Stomach (tissue), 9 donors: ENCODE results near the gene AGAP1. TPM values are rescaled to one million over a fixed set of nuclear protein-coding genes. Genes with fewer than 3 reads are reported as not detected.

Experiments used
- DNase-seq, 2 donors: peaks; one replicate each; pipeline versions ENCODE4 v3.0.0 to v3.0.0-alpha.2; 2013 to 2019
- H3K27ac ChIP-seq, 5 donors: fragments of 200-600 bp in 4 of 5; sonication (generic) in 4 of 5; one replicate each; pipeline ENCODE4 v1.5.1; 2013 to 2019; ENCODE audit warnings: mild to moderate bottlenecking in 1 of 5, moderate library complexity in 1 of 5
- H3K27me3 ChIP-seq, 3 donors: fragments of 200-600 bp; sonication (generic); one replicate each; pipeline ENCODE4 v1.5.1; 2017 to 2019; ENCODE audit warnings: mixed run types in 1 of 3
- H3K36me3 ChIP-seq, 4 donors: fragments of 200-600 bp; sonication (generic); 1 replicate in 3 of 4; 2 replicates in 1 of 4; pipeline ENCODE4 v1.5.1; 2016 to 2019
- H3K4me1 ChIP-seq, 4 donors: fragments of 200-600 bp; sonication (generic); one replicate each; pipeline ENCODE4 v1.5.1; 2016 to 2019
- H3K4me3 ChIP-seq, 4 donors: fragments of 200-600 bp; sonication (generic) in 3 of 4; one replicate each; pipeline ENCODE4 v1.5.1; 2016 to 2019; ENCODE audit warnings: mild to moderate bottlenecking in 1 of 4
- H3K9me3 ChIP-seq, 4 donors: fragments of 200-600 bp; sonication (generic); one replicate each; pipeline ENCODE4 v1.5.1; 2016 to 2019
- EP300 ChIP-seq: sonication (generic); formaldehyde crosslinking; IDR thresholded peaks from one replicate; pipeline ENCODE4 v1.6.1; 2017; ENCODE audit warnings: antibody characterized with exemption
- POLR2A ChIP-seq, 4 donors: fragments of 450-650 bp; IDR thresholded peaks; one replicate each; pipeline ENCODE4 v1.6.1; 2016; ENCODE audit warnings: antibody characterized with exemption in 4 of 4, control low read depth in 2 of 4, mild to moderate bottlenecking in 1 of 4, moderate library complexity in 1 of 4
- POLR2AphosphoS5 ChIP-seq, 3 donors: sonication (generic); formaldehyde crosslinking; IDR thresholded peaks; one replicate each; pipeline ENCODE4 v1.6.1; 2016; ENCODE audit warnings: antibody characterized with exemption in 3 of 3
- WGBS, 5 donors: extraction: QIAGEN DNeasy Blood & Tissue Kit in 3 of 5; methylation state at CpG; one replicate each; pipeline versions ENCODE4 v1.1.5 to v1.1.7; 2013 to 2018; 5-methylcytosine and 5-hydroxymethylcytosine counted together
- intact Hi-C: fragments of 100-400 bp; cut with DNase I; formaldehyde crosslinking; loops from one replicate; pipeline ENCODE4 v1.15.1; 2023; ENCODE audit warnings: low total_unique reads
- polyA plus RNA-seq, 3 donors: library from polyadenylated mRNA; stranded (reverse); fragments of 200-250 nt; gene quantifications; one replicate each; pipeline ENCODE4 v1.2.3, GENCODE V29; 2013
- total RNA-seq, 5 donors: library from RNA; depleted of rRNA; stranded (reverse); fragments of >200 nt; gene quantifications; one replicate each; pipeline versions ENCODE4 v1.1.0 to v1.2.3, GENCODE V29; 2014 to 2016
- TF ChIP-seq, protein P1 (sequence below), 7 experiments: fragments of 450-650 bp in 4 of 7; fragments of 200-600 bp in 3 of 7; sonication (generic) in 3 of 7; IDR thresholded peaks; one replicate each; pipeline ENCODE4 v1.5.1; 2016 to 2019; ENCODE audit warnings: antibody characterized with exemption in 7 of 7, control low read depth in 2 of 7, mild to moderate bottlenecking in 1 of 7
- donor health status: healthy with polysubstance abuse.
- donor health status: Bipolar disorder and iron deficiency.
- donor health status: healthy.

AGAP1 gene
- total and polyA plus RNA-seq, 8 donors, result 4.2 to 139 (median 35.0) TPM

DNA sequence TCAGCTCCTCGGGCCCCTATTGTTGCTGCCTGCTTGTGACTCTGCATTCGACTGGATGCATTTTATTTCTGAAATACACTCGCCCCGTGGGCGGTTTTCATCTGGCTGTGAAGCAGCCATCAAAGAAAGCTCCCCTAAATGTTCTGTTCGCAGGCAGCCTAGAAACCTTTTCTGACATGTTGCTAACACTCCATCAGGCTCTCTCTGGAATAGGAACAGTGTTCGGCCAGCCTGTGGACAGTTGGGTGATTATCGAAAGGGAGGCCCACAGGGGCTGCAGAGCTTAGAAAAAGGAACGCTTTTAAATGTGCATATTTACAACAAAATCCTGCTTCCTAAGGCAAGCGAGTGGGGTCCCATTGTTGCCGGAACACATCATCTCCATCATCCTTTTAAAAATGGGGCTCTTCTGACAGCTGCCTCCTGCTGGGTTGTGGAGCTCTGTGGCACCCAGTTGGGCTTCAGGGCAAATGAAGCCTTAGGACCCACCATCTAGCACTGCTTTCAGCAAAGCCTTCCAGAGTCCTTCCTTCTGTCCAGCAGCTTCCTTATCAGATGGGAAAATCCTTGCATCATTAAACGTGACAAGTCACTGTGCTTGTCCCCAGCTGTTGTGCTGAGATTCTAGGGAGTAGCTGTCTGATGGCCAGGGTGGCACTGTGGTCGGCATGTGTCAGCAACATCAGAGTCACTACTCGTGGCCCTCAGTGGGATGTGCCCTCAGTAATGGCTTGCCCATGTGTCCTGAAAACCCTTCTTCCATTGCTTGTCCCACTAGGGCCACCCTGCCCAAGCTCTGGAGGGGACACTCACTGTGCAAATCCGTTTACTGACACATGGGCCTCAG lies 571.7 kb downstream of the AGAP1 start:
- Histone ChIP-seq H3K4me1 (no peaks in the 10 kb centered on the region), H3K27me3 (no peaks in the 10 kb centered on the region), H3K27ac (no peak overlapping the region), H3K4me3 (no peak overlapping the region), H3K36me3 (peaks cover 0 to 16% (median 7%) of the 10 kb centered on the region in 4 donors), H3K9me3 (no peaks in the 10 kb centered on the region)
- no peak for DNase-seq
- intact Hi-C loops, result no loop called here
- WGBS, 5 donors, result 88 to 92% (median 90%) methylated on average over 12 to 15 of the region's 15 CpGs
- TF ChIP-seq POLR2AphosphoS5 (IDR thresholded peaks at IDR 0.05) (no peak), EP300 (no peak), POLR2A (IDR thresholded peaks at IDR 0.05) (no peak)
- TF ChIP-seq, protein P1, sequence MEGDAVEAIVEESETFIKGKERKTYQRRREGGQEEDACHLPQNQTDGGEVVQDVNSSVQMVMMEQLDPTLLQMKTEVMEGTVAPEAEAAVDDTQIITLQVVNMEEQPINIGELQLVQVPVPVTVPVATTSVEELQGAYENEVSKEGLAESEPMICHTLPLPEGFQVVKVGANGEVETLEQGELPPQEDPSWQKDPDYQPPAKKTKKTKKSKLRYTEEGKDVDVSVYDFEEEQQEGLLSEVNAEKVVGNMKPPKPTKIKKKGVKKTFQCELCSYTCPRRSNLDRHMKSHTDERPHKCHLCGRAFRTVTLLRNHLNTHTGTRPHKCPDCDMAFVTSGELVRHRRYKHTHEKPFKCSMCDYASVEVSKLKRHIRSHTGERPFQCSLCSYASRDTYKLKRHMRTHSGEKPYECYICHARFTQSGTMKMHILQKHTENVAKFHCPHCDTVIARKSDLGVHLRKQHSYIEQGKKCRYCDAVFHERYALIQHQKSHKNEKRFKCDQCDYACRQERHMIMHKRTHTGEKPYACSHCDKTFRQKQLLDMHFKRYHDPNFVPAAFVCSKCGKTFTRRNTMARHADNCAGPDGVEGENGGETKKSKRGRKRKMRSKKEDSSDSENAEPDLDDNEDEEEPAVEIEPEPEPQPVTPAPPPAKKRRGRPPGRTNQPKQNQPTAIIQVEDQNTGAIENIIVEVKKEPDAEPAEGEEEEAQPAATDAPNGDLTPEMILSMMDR (IDR thresholded peaks at IDR 0.05), result no peak

DNA sequence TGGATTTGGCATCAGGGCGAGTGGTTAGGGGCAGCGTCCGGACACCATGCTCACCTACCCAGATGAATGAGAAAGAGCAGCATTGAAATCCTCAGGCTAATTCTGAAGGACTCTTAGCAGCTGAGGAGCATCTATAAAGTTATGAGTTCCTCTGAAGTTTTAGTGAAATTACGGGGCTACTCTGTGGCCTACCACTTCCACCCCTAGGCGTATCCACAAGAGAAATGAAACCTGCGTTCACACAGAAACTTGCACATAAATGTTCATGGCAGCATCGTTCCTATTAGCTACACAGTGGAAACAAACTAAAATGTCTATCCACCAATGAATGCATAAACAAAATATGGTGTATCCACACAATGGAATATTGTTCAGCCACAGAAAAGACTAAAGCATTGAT lies 576.4 kb downstream of the AGAP1 start:
- H3K4me1 ChIP-seq, result no peaks in the 10 kb centered on the region
- DNase-seq, result no peak
- H3K9me3 ChIP-seq, result no peaks in the 10 kb centered on the region
- H3K36me3 ChIP-seq, result peaks cover 0 to 15% (median 11%) of the 10 kb centered on the region in 4 donors
- no peak for TF ChIP-seq EP300
- no peak for TF ChIP-seq POLR2A (IDR thresholded peaks at IDR 0.05)
- no peak for TF ChIP-seq POLR2AphosphoS5 (IDR thresholded peaks at IDR 0.05)
- TF ChIP-seq, protein P1 (IDR thresholded peaks at IDR 0.05), result no peak
- no peak overlapping the region for H3K27ac ChIP-seq
- 90 to 99% (median 92%) methylated on average over 7 of the region's 7 CpGs for WGBS, 5 donors
- no peaks in the 10 kb centered on the region for H3K27me3 ChIP-seq
- intact Hi-C loops, result no loop called here
- H3K4me3 ChIP-seq, result no peak overlapping the region

DNA sequence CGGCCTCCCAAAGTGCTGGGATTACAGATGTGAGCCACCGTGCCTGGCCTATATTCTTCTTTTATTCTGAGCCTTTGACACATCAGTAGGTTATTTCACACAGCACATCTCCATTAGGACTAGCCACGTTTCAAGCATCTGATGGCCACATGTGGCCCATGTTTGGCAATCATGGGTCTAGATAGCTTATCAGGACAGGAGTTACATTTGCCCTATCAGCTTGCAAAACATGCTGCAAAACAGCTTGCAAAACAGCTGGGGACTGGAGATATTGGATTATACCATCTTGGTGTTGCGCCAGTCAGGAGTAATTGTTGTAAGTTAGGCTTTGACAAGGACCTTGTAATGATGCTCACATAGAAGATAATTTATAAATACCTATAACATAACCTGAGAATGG lies 579.4 kb downstream of the AGAP1 start:
- Histone ChIP-seq H3K4me1 (no peaks in the 10 kb centered on the region), H3K36me3 (peaks cover 0 to 15% (median 9%) of the 10 kb centered on the region in 4 donors), H3K4me3 (no peak overlapping the region), H3K27ac (no peak overlapping the region), H3K9me3 (no peaks in the 10 kb centered on the region), H3K27me3 (no peaks in the 10 kb centered on the region)
- intact Hi-C loops, result no loop called here
- WGBS, 5 donors, result 84 to 94% (median 86%) methylated on average over 4 of the region's 4 CpGs
- TF ChIP-seq, protein P1 (IDR thresholded peaks at IDR 0.05), result no peak
- TF ChIP-seq POLR2A (IDR thresholded peaks at IDR 0.05) (no peak), POLR2AphosphoS5 (IDR thresholded peaks at IDR 0.05) (no peak), EP300 (no peak)
- no peak for DNase-seq

DNA sequence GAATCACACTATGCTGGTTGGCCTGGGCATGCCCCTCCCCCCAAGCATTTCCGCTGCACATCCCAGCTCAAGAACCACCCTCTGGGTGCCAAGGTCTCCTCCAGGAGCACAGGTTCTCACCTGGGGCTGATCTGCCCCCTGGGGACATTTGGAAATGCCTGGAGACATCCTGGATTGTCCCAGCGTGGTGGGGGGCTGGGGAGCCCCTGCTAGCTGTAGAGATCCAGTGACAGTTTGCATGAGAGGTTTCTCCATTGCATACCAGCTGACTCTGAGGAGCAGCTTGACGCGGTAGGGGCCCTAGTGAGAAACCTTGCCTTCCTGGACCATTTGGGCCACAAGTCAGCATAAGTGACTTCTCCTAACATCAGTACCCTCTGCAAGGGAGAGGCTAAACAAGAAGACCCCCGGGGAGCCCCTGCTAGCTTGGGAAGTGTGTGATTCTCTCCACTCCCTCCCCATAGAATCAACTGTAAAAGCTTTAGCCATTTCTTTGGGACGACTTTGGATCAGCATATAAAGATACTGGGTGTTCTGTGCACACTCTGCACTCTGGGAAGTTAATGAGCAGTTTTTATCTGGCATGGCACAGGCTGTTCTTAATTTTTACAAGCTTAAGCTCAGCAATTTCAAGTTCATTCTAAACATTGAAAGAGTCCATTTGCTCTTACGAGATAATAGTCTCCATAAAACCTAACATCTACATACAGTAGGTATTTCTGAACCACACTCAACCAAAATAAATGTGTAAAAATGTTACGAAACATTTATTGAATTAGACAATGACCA lies 580.2 kb downstream of the AGAP1 start:
- intact Hi-C loops, result no loop called here
- H3K27ac ChIP-seq, result no peak overlapping the region
- no peaks in the 10 kb centered on the region for H3K4me1 ChIP-seq
- H3K9me3 ChIP-seq, result no peaks in the 10 kb centered on the region
- no peak overlapping the region for H3K4me3 ChIP-seq
- 79 to 85% (median 82%) methylated on average over 8 of the region's 8 CpGs for WGBS, 5 donors
- no peak for DNase-seq
- no peak for TF ChIP-seq POLR2A (IDR thresholded peaks at IDR 0.05)
- H3K27me3 ChIP-seq, result no peaks in the 10 kb centered on the region
- peaks cover 0 to 15% (median 9%) of the 10 kb centered on the region in 4 donors for H3K36me3 ChIP-seq
